ENCODE results near the gene CBL. TPM values are rescaled to one million over a fixed set of nuclear protein-coding genes. Genes with fewer than 3 reads are reported as not detected.

The CBL gene
- total and polyA plus RNA-seq, 8 donors = 2.0 to 9.8 (median 3.8) TPM

DNA sequence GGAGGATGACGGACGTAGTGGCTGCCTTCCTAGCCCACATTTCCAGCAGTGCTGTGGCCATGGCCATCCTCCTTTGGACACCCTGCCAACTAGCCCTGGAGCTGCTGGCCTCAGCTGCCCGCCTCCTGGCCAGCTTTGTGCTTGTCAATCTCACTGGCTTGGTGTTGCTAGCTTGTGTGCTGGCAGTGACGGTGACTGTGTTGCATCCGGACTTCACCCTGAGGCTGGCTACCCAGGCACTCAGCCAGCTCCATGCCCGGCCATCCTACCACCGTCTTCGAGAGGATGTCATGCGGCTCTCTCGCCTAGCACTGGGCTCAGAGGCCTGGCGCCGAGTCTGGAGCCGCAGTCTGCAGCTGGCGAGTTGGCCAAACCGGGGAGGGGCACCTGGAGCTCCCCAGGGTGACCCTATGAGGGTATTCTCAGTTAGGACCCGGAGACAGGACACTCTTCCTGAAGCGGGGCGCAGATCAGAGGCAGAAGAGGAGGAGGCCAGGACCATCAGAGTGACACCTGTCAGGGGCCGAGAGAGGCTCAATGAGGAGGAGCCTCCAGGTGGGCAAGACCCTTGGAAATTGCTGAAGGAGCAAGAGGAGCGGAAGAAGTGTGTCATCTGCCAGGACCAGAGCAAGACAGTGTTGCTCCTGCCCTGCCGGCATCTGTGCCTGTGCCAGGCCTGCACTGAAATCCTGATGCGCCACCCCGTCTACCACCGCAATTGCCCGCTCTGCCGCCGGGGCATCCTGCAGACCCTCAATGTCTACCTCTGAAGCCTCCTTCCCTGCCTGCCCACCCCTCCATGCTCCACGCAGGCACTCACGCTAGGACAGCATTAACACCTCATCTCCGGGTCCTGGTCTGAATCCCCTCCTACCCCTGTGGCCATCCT is 129.8 kb downstream of the CBL start:
- H3K36me3 ChIP-seq = no peaks in the 10 kb centered on the region
- no peak for FAIRE-seq
- no peaks in the 10 kb centered on the region for H3K9me3 ChIP-seq
- no peaks in the 10 kb centered on the region for H3K27me3 ChIP-seq
- no peak for ATAC-seq
- H3K27ac ChIP-seq = no peak overlapping the region
- peak overlapping the region in 1 of 4 donors; percentile 90 for H3K4me3 ChIP-seq
- 85 to 87% methylated on average over 29 to 30 of the region's 30 CpGs for WGBS, 2 donors
- DNase-seq = no peak
- TF ChIP-seq, protein P1, sequence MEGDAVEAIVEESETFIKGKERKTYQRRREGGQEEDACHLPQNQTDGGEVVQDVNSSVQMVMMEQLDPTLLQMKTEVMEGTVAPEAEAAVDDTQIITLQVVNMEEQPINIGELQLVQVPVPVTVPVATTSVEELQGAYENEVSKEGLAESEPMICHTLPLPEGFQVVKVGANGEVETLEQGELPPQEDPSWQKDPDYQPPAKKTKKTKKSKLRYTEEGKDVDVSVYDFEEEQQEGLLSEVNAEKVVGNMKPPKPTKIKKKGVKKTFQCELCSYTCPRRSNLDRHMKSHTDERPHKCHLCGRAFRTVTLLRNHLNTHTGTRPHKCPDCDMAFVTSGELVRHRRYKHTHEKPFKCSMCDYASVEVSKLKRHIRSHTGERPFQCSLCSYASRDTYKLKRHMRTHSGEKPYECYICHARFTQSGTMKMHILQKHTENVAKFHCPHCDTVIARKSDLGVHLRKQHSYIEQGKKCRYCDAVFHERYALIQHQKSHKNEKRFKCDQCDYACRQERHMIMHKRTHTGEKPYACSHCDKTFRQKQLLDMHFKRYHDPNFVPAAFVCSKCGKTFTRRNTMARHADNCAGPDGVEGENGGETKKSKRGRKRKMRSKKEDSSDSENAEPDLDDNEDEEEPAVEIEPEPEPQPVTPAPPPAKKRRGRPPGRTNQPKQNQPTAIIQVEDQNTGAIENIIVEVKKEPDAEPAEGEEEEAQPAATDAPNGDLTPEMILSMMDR (IDR thresholded peaks at IDR 0.05) = no peak
- intact Hi-C loops (cut with DNase I) = loop anchor here in 1 of 3 donors (5.0 kb wide), 1 partner anchor 41 kb away; no protein-coding TSS in a partner anchor
- H3K4me1 ChIP-seq = peaks cover 0 to 18% (median 9%) of the 10 kb centered on the region in 3 donors

DNA sequence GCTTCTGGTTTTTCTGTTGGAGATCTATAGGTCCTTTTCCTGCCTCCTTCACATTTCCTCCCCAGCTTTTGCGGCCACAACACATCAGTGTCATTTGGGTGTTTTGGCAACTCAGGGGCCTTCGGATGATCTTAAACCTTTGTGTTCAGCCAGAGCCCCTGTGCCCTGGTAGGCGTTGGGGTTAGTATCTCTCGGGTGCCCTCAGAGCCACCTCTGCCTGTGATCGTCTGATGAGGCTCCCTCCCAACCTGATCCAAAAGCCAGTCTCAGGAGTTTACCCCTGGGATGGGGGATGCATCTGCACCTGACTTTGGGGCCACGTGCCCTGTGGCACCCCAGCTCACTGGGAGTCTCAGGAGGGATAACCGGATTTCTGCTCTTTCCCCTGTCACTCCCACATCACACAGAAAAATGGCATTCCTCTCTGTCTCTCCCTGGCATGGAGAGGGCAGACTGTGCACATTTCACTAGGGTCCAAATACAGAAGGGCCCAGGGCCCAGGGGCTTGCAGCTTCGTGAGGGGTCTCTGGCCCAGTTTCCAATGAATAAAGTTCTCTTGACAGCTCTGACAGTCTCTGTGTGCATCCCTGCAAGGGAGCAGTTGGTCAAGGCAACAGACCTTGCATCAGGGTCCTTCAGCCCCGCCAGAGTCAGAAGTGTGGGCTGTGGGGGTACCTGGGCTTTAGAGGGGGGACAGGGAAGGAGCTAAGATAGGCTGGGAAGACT is 130.8 kb downstream of the CBL start:
- ATAC-seq = no peak
- H3K9me3 ChIP-seq = no peaks in the 10 kb centered on the region
- H3K4me3 ChIP-seq = no peak overlapping the region
- intact Hi-C loops (cut with DNase I) = loop anchor here in 1 of 3 donors (5.0 kb wide), 1 partner anchor 40 kb away; no protein-coding TSS in a partner anchor
- H3K4me1 ChIP-seq = peaks cover 4 to 25% (median 16%) of the 10 kb centered on the region in 3 donors
- no peak for DNase-seq
- no peak overlapping the region for H3K27ac ChIP-seq
- no peaks in the 10 kb centered on the region for H3K27me3 ChIP-seq
- no peak for FAIRE-seq
- no peaks in the 10 kb centered on the region for H3K36me3 ChIP-seq
- TF ChIP-seq, protein P1 (IDR thresholded peaks at IDR 0.05) = no peak
- WGBS, 2 donors = 84 to 91% methylated on average over 9 of the region's 9 CpGs

DNA sequence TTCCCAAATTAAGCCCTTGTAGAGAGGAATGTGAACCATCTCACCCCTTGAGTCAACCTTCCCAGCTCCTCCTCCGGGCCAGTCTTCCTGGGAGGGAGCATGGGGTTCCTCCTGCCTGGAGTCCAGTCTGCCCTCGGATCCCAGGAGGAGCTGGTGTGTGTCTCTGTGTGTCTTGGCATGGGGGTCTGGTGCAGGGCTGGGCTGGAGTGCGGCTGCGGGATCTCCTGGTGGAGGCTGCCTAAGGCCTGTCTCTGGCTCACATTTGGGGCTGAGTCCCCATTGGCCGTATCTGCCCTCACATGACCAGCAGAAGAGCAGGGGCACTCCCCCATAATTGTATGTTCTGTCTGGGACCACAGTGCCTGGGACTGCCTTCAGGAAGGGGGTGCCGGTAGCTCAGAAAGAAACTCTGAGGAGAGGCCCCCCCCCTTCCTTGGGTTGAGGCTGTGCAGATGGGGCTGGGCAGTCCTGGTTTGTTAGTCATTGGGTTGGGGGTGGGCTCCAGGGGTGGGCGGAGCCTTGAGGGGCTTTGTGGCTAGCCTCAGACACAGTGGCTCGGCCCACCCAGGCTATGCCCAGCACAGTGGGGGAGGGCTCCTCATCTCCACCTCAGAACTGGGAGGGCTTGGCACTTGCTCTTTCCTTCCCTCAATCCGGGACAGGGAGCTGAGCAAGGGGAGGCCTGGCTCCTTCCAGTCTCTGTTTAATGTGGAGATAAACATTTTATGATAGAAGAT is 131.6 kb downstream of the CBL start:
- intact Hi-C loops (cut with DNase I) = loop anchor here in 1 of 3 donors (5.0 kb wide), 1 partner anchor 40 kb away; no protein-coding TSS in a partner anchor
- FAIRE-seq (no peak), ATAC-seq (no peak), DNase-seq (no peak)
- WGBS, 2 donors = 68 to 77% methylated on average over 9 of the region's 9 CpGs
- Histone ChIP-seq H3K4me3 (no peak overlapping the region), H3K36me3 (no peaks in the 10 kb centered on the region), H3K27me3 (no peaks in the 10 kb centered on the region), H3K4me1 (peaks cover 4 to 25% (median 16%) of the 10 kb centered on the region in 3 donors), H3K27ac (no peak overlapping the region), H3K9me3 (no peaks in the 10 kb centered on the region)
- TF ChIP-seq, protein P1 (IDR thresholded peaks at IDR 0.05) = no peak

DNA sequence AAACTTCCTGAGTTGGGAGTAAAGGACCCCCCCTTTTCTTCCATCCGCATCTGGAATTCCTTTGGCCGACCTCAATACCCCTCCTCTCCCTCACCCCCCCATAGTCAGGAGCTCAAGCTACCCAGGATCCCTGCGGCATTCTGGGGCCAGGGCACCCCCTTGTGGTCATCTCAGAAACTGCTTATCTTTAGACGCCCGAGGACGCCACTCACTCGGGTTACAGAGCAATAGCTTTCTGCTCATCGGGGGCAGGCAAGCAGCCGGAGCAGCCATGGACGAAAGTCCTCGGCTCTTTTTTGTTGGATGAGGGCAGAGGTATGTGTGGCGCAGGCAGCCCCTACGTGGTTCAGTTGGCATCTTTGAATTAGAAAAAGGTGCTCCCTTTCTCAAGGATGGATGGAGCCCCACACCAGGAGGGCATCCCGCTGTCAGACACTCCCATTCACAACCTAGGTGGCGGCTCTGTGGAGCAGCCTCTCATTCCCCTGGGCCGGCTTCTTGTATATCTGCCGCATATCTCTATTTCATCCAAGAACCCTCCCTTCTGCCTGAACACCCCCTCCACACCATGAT is 132.3 kb downstream of the CBL start:
- TF ChIP-seq, protein P1 (IDR thresholded peaks at IDR 0.05) = peak; percentile 47 to 71 (median 58)
- FAIRE-seq (no peak), ATAC-seq (peak in 3 of 4 donors; percentile 30 to 42 (median 38)), DNase-seq (peak in 4 of 6 donors; percentile 52 to 71 (median 62))
- intact Hi-C loops (cut with DNase I) = loop anchor here in 1 of 3 donors (5.0 kb wide), 1 partner anchor 39 kb away; no protein-coding TSS in a partner anchor
- Histone ChIP-seq H3K27me3 (no peaks in the 10 kb centered on the region), H3K4me1 (peaks cover 4 to 25% (median 16%) of the 10 kb centered on the region in 3 donors), H3K27ac (no peak overlapping the region), H3K36me3 (no peaks in the 10 kb centered on the region), H3K9me3 (no peaks in the 10 kb centered on the region), H3K4me3 (no peak overlapping the region)
- 15 to 18% methylated on average over 17 of the region's 17 CpGs for WGBS, 2 donors

All from pancreas (tissue), 10 donors.